CD14-positive monocyte (primary cell): ENCODE results near the gene PITPNM2. TPM values are rescaled to one million over a fixed set of nuclear protein-coding genes. Genes with fewer than 3 reads are reported as not detected.

Source experiments
- DNase-seq, 3 donors: peaks; one replicate each; pipeline ENCODE4 v3.0.0-alpha.2; 2011 to 2022
- H2AFZ ChIP-seq: 2 replicates; pipeline ENCODE4 v1.6.0; 2012; ENCODE audit warnings: mild to moderate bottlenecking, low read depth, low read length, inconsistent platforms; ENCODE audit not compliant: insufficient read depth, poor library complexity, severe bottlenecking
- H3K27ac ChIP-seq, 2 donors: 1 replicate in 1 of 2; 2 replicates in 1 of 2; pipeline ENCODE4 v1.5.1; 2012 to 2013; ENCODE audit warnings: low read length in 2 of 2, control low read depth in 1 of 2, inconsistent platforms in 1 of 2, low read depth in 1 of 2, mild to moderate bottlenecking in 1 of 2
- H3K27me3 ChIP-seq, 2 donors: one replicate each; pipeline versions ENCODE4 v1.6.0 to v1.6.1; 2011 to 2013; ENCODE audit warnings: low read length in 2 of 2; ENCODE audit not compliant: control insufficient read depth in 2 of 2, insufficient read depth in 2 of 2
- H3K36me3 ChIP-seq, 2 donors: replicated peaks in 1 of 2; 1 replicate in 1 of 2; 2 replicates in 1 of 2; pipeline versions ENCODE4 v1.5.1 to v1.6.1; 2012 to 2013; ENCODE audit warnings: low read length in 2 of 2, control low read depth in 1 of 2, inconsistent platforms in 1 of 2, mild to moderate bottlenecking in 1 of 2; ENCODE audit not compliant: insufficient read depth in 2 of 2, control insufficient read depth in 1 of 2
- H3K4me1 ChIP-seq, 2 donors: 1 replicate in 1 of 2; 2 replicates in 1 of 2; pipeline versions ENCODE4 v1.5.1 to v1.6.1; 2012 to 2013; ENCODE audit warnings: low read length in 2 of 2, control low read depth in 1 of 2, inconsistent platforms in 1 of 2, mild to moderate bottlenecking in 1 of 2, moderate library complexity in 1 of 2; ENCODE audit not compliant: insufficient read depth in 2 of 2, control insufficient read depth in 1 of 2
- H3K4me2 ChIP-seq: replicated peaks from 2 replicates; pipeline ENCODE3; 2012; ENCODE audit warnings: low read length, moderate library complexity, mild to moderate bottlenecking; ENCODE audit not compliant: poor library complexity, severe bottlenecking; ENCODE audit errors: extremely low read depth
- H3K4me3 ChIP-seq, 3 experiments: fragments of 200-600 bp in 1 of 3; sonication (generic) in 1 of 3; replicated peaks in 1 of 3; 1 replicate in 2 of 3; 2 replicates in 1 of 3; pipeline ENCODE4 v1.5.1; 2011 to 2013; ENCODE audit warnings: low read length in 3 of 3, mild to moderate bottlenecking in 3 of 3, control low read depth in 2 of 3, low read depth in 2 of 3, inconsistent platforms in 1 of 3, moderate library complexity in 1 of 3
- H3K79me2 ChIP-seq: 2 replicates; pipeline ENCODE4 v1.6.0; 2012; ENCODE audit warnings: mild to moderate bottlenecking, control low read depth, inconsistent platforms, low read length, moderate library complexity; ENCODE audit not compliant: insufficient read depth
- H3K9ac ChIP-seq: 2 replicates; pipeline ENCODE4 v1.6.0; 2017; ENCODE audit warnings: low read length, mild to moderate bottlenecking; ENCODE audit not compliant: insufficient read depth, poor library complexity, severe bottlenecking
- H3K9me3 ChIP-seq, 2 donors: replicated peaks in 1 of 2; 1 replicate in 1 of 2; 2 replicates in 1 of 2; pipeline versions ENCODE4 v1.5.1 to v1.6.1; 2012 to 2013; ENCODE audit warnings: low read length in 2 of 2, control low read depth in 1 of 2; ENCODE audit not compliant: control insufficient read depth in 1 of 2, insufficient read depth in 1 of 2
- H4K20me1 ChIP-seq: 2 replicates; pipeline ENCODE4 v1.6.0; 2012; ENCODE audit warnings: mild to moderate bottlenecking, low read length, control low read depth, moderate library complexity; ENCODE audit not compliant: insufficient read depth
- H3K27ac Mint-ChIP-seq, 7 donors: one replicate each; pipeline ENCODE4 v1.8.0; 2020; ENCODE audit warnings: mild to moderate bottlenecking in 7 of 7, mixed read lengths in 7 of 7, moderate library complexity in 6 of 7, inconsistent platforms in 2 of 7
- H3K27me3 Mint-ChIP-seq, 3 donors: one replicate each; pipeline ENCODE4 v1.8.0; 2021 to 2022; ENCODE audit warnings: low read depth in 3 of 3, mild to moderate bottlenecking in 3 of 3, mixed read lengths in 3 of 3, moderate library complexity in 3 of 3, inconsistent platforms in 1 of 3
- H3K36me3 Mint-ChIP-seq, 2 donors: one replicate each; pipeline ENCODE4 v1.8.0; 2020; ENCODE audit warnings: mixed read lengths in 2 of 2, inconsistent platforms in 1 of 2, mild to moderate bottlenecking in 1 of 2
- H3K4me1 Mint-ChIP-seq: one replicate; pipeline ENCODE4 v1.8.0; 2020; ENCODE audit warnings: mild to moderate bottlenecking, mixed read lengths
- H3K4me3 Mint-ChIP-seq, 2 donors: one replicate each; pipeline ENCODE4 v1.8.0; 2020; ENCODE audit warnings: mild to moderate bottlenecking in 2 of 2, mixed read lengths in 2 of 2, moderate library complexity in 1 of 2
- H3K9me3 Mint-ChIP-seq, 7 donors: one replicate each; pipeline ENCODE4 v1.8.0; 2020 to 2022; ENCODE audit warnings: mixed read lengths in 7 of 7, mild to moderate bottlenecking in 6 of 7, moderate library complexity in 6 of 7, inconsistent platforms in 2 of 7
- CTCF ChIP-seq: fragments of 200-600 bp; IDR thresholded peaks from one replicate; pipeline ENCODE4 v1.8.0; 2022; ENCODE audit warnings: antibody characterized with exemption, mild to moderate bottlenecking
- WGBS: methylation state at CpG from one replicate; pipeline ENCODE4 v1.1.5; 2013; ENCODE audit warnings: missing lambda C conversion rate; ENCODE audit not compliant: insufficient coverage; 5-methylcytosine and 5-hydroxymethylcytosine counted together
- intact Hi-C, 2 donors: fragments of 100-400 bp; cut with micrococcal nuclease; formaldehyde crosslinking; loops; one replicate each; pipeline versions ENCODE4 v1.15.0 to v1.15.1; 2023
- polyA plus RNA-seq, 3 donors: library from polyadenylated mRNA; depleted of rRNA in 1 of 3; unstranded in 2 of 3; stranded (reverse) in 1 of 3; fragments of 300-500 nt in 2 of 3; fragments of >200 nt in 1 of 3; fragmentation: Illumina TruSeq in 2 of 3; gene quantifications; 1 replicate in 2 of 3; 2 replicates in 1 of 3; pipeline ENCODE4 v1.2.3, GENCODE V29; 2012 to 2021

The PITPNM2 gene
- polyA plus RNA-seq, 3 donors: 0.08 to 0.67 TPM; not detected in 1

- Mint-ChIP-seq H3K27ac (peak overlapping the region in 1 of 7 donors; percentile 5), H3K9me3 (no peaks in the 10 kb centered on the region), H3K4me3 (no peak overlapping the region), H3K4me1 (no peaks in the 10 kb centered on the region), H3K36me3 (peaks cover 56 to 94% of the 10 kb centered on the region in 2 donors), H3K27me3 (peaks cover 0 to 2% (median 0%) of the 10 kb centered on the region in 3 donors)
- H4K20me1 ChIP-seq: no peaks in the 10 kb centered on the region
- H3K27me3 ChIP-seq: no peaks in the 10 kb centered on the region
- TF ChIP-seq CTCF: no peak
- H2AFZ ChIP-seq: no peak overlapping the region
- H3K9ac ChIP-seq: no peak overlapping the region
- no CpG with 5 or more reads among the region's 3 CpGs for WGBS
- no peaks in the 10 kb centered on the region for H3K9me3 ChIP-seq
- H3K27ac ChIP-seq: no peak overlapping the region
- H3K4me3 ChIP-seq: no peak overlapping the region
- peaks cover 64 to 91% of the 10 kb centered on the region in 2 donors for H3K36me3 ChIP-seq
- no peaks in the 10 kb centered on the region for H3K4me1 ChIP-seq
- DNase-seq: no peak
- no peaks in the 10 kb centered on the region for H3K79me2 ChIP-seq
- intact Hi-C loops: no loop called here
- H3K4me2 ChIP-seq: no peak overlapping the region
Observed at GRCh38 chr12:123199936-123200335, 49.0 kb upstream of the PITPNM2 start.

GRCh38 chr12:123187637-123188036 lies 36.7 kb upstream of the PITPNM2 start:
- no peak overlapping the region for H3K4me2 ChIP-seq
- no peak overlapping the region for H3K4me3 ChIP-seq
- no peaks in the 10 kb centered on the region for H3K27me3 ChIP-seq
- no peaks in the 10 kb centered on the region for H4K20me1 ChIP-seq
- Mint-ChIP-seq H3K9me3 (no peaks in the 10 kb centered on the region), H3K27me3 (no peaks in the 10 kb centered on the region), H3K4me1 (no peaks in the 10 kb centered on the region), H3K27ac (peak overlapping the region in 1 of 7 donors; percentile 22), H3K36me3 (peaks cover 63 to 90% of the 10 kb centered on the region in 2 donors), H3K4me3 (no peak overlapping the region)
- H3K4me1 ChIP-seq: no peaks in the 10 kb centered on the region
- intact Hi-C loops: no loop called here
- H2AFZ ChIP-seq: no peak overlapping the region
- no peaks in the 10 kb centered on the region for H3K79me2 ChIP-seq
- H3K9me3 ChIP-seq: no peaks in the 10 kb centered on the region
- no peak for DNase-seq
- H3K9ac ChIP-seq: no peak overlapping the region
- TF ChIP-seq CTCF: no peak
- WGBS: 100% methylated on average over 3 of the region's 6 CpGs
- H3K36me3 ChIP-seq: peaks cover 46 to 84% of the 10 kb centered on the region in 2 donors
- H3K27ac ChIP-seq: no peak overlapping the region
